Stimulated activated CD4-positive, alpha-beta T cell treated with anti-CD3 and anti-CD28 coated beads, Interleukin-1b, Interleukin-23, amount 100 ng/mL, for 1 hour (primary cell): Measurements from ENCODE around the gene CEP20.
"Not testable (repeated sequence)": the region's sequence is repeated elsewhere in the genome, so short reads cannot be mapped to it uniquely, and the experiment has no call there.

Experiments used
- DNase-seq, 2 donors: peaks; one replicate each; pipeline ENCODE4 v3.0.0-alpha.2; 2020; ENCODE audit warnings: low read depth in 2 of 2

CEP20 gene

GRCh38 chr16:15857724-15858560 is 30.5 kb downstream of the CEP20 start:
- no peak for DNase-seq

- no peak for DNase-seq
These were observed 31.3 kb downstream of the CEP20 start, which contains the start of gene MYH11 for GRCh38 chr16:15856901-15857698. TSS of gene MYH11 (minus strand) at chr16:15857028. CDS start at chr16:15838252, 18,776 bp downstream.

GRCh38 chr16:15856182-15856581 is 32.2 kb downstream of the CEP20 start:
- DNase-seq: no peak

- no peak for DNase-seq
These were observed 32.7 kb downstream of the CEP20 start for GRCh38 chr16:15855704-15856003.

GRCh38 chr16:15854906-15855703 is 33.3 kb downstream of the CEP20 start:
- no peak for DNase-seq

- DNase-seq: no peak
These were observed 34.3 kb downstream of the CEP20 start for GRCh38 chr16:15854061-15854460.

GRCh38 chr16:15853021-15853420 is 35.4 kb downstream of the CEP20 start:
- no peak for DNase-seq

- not testable (repeated sequence) for DNase-seq
These were observed 37.8 kb downstream of the CEP20 start for GRCh38 chr16:15850555-15850954.

GRCh38 chr16:15849209-15849981 is 39.0 kb downstream of the CEP20 start:
- DNase-seq: no peak

GRCh38 chr16:15847611-15848175 is 40.7 kb downstream of the CEP20 start:
- DNase-seq: no peak

GRCh38 chr16:15846510-15846909 is 41.9 kb downstream of the CEP20 start:
- no peak for DNase-seq

- DNase-seq: no peak
These were observed 44.6 kb downstream of the CEP20 start for GRCh38 chr16:15843635-15844279.

GRCh38 chr16:15839204-15839603 is 49.2 kb downstream of the CEP20 start:
- not testable (repeated sequence) for DNase-seq

- DNase-seq: no peak
These were observed 50.6 kb downstream of the CEP20 start for GRCh38 chr16:15837761-15838160.

- no peak for DNase-seq
These were observed 51.3 kb downstream of the CEP20 start for GRCh38 chr16:15836965-15837611.

- no peak for DNase-seq
These were observed 52.3 kb downstream of the CEP20 start for GRCh38 chr16:15836074-15836473.

- no peak for DNase-seq
These were observed 53.1 kb downstream of the CEP20 start for GRCh38 chr16:15835136-15835878.

- DNase-seq: no peak
These were observed 53.9 kb downstream of the CEP20 start for GRCh38 chr16:15834502-15834901.

GRCh38 chr16:15833541-15833940 is 54.9 kb downstream of the CEP20 start:
- no peak for DNase-seq
